Ascending aorta (tissue), 2 donors: Measurements from ENCODE around the gene SLC6A6. TPM values are rescaled to one million over a fixed set of nuclear protein-coding genes. Genes with fewer than 3 reads are reported as not detected.

ENCODE experiments used
- DNase-seq, 2 donors: peaks; one replicate each; pipeline ENCODE4 v3.0.0-alpha.2; 2019; ENCODE audit warnings: low spot score in 2 of 2
- H3K27ac ChIP-seq, 2 donors: fragments of 200-600 bp; sonication (generic); one replicate each; pipeline ENCODE4 v1.5.1; 2016 to 2017; ENCODE audit warnings: mild to moderate bottlenecking in 1 of 2
- H3K27me3 ChIP-seq: fragments of 200-600 bp; sonication (generic); one replicate; pipeline ENCODE4 v1.5.1; 2017
- H3K36me3 ChIP-seq, 2 donors: fragments of 200-600 bp; sonication (generic); one replicate each; pipeline ENCODE4 v1.5.1; 2016
- H3K4me1 ChIP-seq, 2 donors: fragments of 200-600 bp; sonication (generic); one replicate each; pipeline ENCODE4 v1.5.1; 2016 to 2017; ENCODE audit warnings: mild to moderate bottlenecking in 1 of 2
- H3K4me3 ChIP-seq, 2 donors: fragments of 200-600 bp; sonication (generic); one replicate each; pipeline ENCODE4 v1.5.1; 2016 to 2017; ENCODE audit warnings: mild to moderate bottlenecking in 1 of 2
- H3K9me3 ChIP-seq, 2 donors: fragments of 200-600 bp; sonication (generic); one replicate each; pipeline ENCODE4 v1.5.1; 2016
- intact Hi-C: fragments of 100-400 bp; cut with DNase I; formaldehyde crosslinking; loops from one replicate; pipeline ENCODE4 v1.15.1; 2023
- total RNA-seq: library from RNA; depleted of rRNA; stranded (reverse); fragments of >200 nt; gene quantifications from one replicate; pipeline ENCODE4 v1.1.0, GENCODE V29; 2016
- TF ChIP-seq, protein P1 (sequence below), 3 experiments: fragments of 200-600 bp in 2 of 3; fragments of 450-650 bp in 1 of 3; sonication (generic) in 2 of 3; IDR thresholded peaks; one replicate each; pipeline ENCODE4 v1.5.1; 2016 to 2019; ENCODE audit warnings: antibody characterized with exemption in 3 of 3, mild to moderate bottlenecking in 1 of 3, moderate library complexity in 1 of 3

The SLC6A6 gene
- total RNA-seq, 1 donor from 2014 or later: 78.1 TPM

DNA sequence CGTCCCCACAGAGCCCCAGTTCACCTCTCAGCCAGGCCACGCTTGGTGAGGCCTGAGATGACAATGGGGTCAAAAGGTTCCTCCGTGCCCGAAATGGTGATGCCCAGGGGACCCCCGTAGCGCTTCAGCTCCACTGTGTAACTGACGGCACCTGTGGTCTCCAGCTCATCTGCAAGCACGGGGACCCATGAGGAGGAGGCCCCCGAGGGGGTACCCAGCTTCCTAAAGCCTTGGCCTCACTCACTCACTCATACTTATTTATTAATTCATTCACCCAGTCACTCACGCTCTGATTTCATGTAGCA is 107.3 kb downstream of the SLC6A6 start:
- no peak for DNase-seq
- H3K27me3 ChIP-seq: no peaks in the 10 kb centered on the region

DNA sequence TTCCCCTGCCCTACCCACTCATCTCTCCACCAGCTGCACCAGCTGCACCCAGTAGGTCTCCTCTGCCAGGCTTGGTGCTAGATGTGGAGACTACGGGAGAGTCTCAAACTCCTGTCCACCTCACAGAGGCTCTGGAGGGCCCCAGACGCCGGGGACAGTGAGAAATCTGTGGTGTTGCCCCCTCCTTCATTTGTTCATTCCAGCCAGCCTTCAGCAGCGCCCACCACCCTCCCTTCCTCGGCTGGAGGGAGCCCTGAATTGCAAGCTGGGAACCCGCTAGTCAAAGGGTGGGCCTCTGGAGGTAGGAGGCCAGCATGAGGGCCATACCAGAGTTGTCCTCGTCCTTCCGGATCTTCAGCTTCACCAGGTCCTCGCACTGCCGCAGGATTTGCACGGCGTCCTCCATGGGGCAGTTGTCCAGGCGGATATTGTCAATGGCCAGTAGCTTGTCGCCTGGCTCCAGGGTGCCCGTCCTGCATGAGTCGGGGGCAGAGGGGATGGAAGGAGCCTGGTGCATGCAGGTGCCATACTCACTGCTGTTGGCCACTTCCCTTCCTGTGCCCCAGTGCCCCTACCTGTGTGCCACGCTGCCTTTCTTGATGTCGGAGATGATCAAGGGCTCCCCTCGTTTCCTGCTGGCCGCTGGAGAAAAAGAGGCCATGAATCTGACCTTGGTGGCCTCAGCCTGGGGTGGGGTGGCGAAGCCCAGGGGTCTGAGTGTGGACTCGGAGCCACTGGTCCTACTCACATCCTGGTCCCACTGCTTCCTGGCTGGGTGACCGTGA is 108.6 kb downstream of the SLC6A6 start:
- intact Hi-C loops: no loop called here
- TF ChIP-seq, protein P1, sequence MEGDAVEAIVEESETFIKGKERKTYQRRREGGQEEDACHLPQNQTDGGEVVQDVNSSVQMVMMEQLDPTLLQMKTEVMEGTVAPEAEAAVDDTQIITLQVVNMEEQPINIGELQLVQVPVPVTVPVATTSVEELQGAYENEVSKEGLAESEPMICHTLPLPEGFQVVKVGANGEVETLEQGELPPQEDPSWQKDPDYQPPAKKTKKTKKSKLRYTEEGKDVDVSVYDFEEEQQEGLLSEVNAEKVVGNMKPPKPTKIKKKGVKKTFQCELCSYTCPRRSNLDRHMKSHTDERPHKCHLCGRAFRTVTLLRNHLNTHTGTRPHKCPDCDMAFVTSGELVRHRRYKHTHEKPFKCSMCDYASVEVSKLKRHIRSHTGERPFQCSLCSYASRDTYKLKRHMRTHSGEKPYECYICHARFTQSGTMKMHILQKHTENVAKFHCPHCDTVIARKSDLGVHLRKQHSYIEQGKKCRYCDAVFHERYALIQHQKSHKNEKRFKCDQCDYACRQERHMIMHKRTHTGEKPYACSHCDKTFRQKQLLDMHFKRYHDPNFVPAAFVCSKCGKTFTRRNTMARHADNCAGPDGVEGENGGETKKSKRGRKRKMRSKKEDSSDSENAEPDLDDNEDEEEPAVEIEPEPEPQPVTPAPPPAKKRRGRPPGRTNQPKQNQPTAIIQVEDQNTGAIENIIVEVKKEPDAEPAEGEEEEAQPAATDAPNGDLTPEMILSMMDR (IDR thresholded peaks at IDR 0.05): no peak

More for the DNA sequence above, 107.3 kb downstream of the SLC6A6 start:
- no peaks in the 10 kb centered on the region for H3K4me1 ChIP-seq
- H3K9me3 ChIP-seq: no peaks in the 10 kb centered on the region
- H3K27ac ChIP-seq: no peak overlapping the region
- no peaks in the 10 kb centered on the region for H3K36me3 ChIP-seq
- TF ChIP-seq, protein P1 (IDR thresholded peaks at IDR 0.05): no peak
- no peak overlapping the region for H3K4me3 ChIP-seq
- intact Hi-C loops: loop anchor here (1.0 to 5.0 kb wide), 2 partner anchors 39 to 413 kb away; no protein-coding TSS in a partner anchor

GRCh38 chr3:14511623-14512280 is 109.3 kb downstream of the SLC6A6 start:
- no peaks in the 10 kb centered on the region for H3K36me3 ChIP-seq
- no peaks in the 10 kb centered on the region for H3K27me3 ChIP-seq
- intact Hi-C loops: no loop called here
- H3K9me3 ChIP-seq: no peaks in the 10 kb centered on the region
- no peak overlapping the region for H3K4me3 ChIP-seq
- TF ChIP-seq, protein P1 (IDR thresholded peaks at IDR 0.05): no peak
- no peak for DNase-seq
- no peaks in the 10 kb centered on the region for H3K4me1 ChIP-seq
- H3K27ac ChIP-seq: no peak overlapping the region

More for the DNA sequence above, 108.6 kb downstream of the SLC6A6 start:
- Histone ChIP-seq H3K4me1 (no peaks in the 10 kb centered on the region), H3K36me3 (no peaks in the 10 kb centered on the region), H3K27me3 (no peaks in the 10 kb centered on the region), H3K4me3 (no peak overlapping the region), H3K27ac (no peak overlapping the region), H3K9me3 (no peaks in the 10 kb centered on the region)
- peak in 1 of 2 donors; percentile 57 for DNase-seq

GRCh38 chr3:14512281-14512941 is 110.0 kb downstream of the SLC6A6 start:
- peak in 1 of 2 donors; percentile 24 for DNase-seq
- Histone ChIP-seq H3K27me3 (no peaks in the 10 kb centered on the region), H3K9me3 (no peaks in the 10 kb centered on the region), H3K27ac (no peak overlapping the region), H3K4me1 (no peaks in the 10 kb centered on the region), H3K4me3 (no peak overlapping the region), H3K36me3 (no peaks in the 10 kb centered on the region)
- TF ChIP-seq, protein P1 (IDR thresholded peaks at IDR 0.05): no peak
- intact Hi-C loops: no loop called here

- Histone ChIP-seq H3K4me1 (no peaks in the 10 kb centered on the region), H3K27ac (no peak overlapping the region), H3K4me3 (no peak overlapping the region), H3K36me3 (no peaks in the 10 kb centered on the region), H3K9me3 (no peaks in the 10 kb centered on the region), H3K27me3 (no peaks in the 10 kb centered on the region)
- intact Hi-C loops: no loop called here
- TF ChIP-seq, protein P1 (IDR thresholded peaks at IDR 0.05): no peak
- peak in 1 of 2 donors; percentile 31 for DNase-seq
These were observed 110.5 kb downstream of the SLC6A6 start for GRCh38 chr3:14512942-14513327.
